Aortic smooth muscle cell (primary cell): Measurements from ENCODE around the gene C12orf50. TPM values are rescaled to one million over a fixed set of nuclear protein-coding genes. Genes with fewer than 3 reads are reported as not detected.

Experiments used
- total RNA-seq: library from RNA; depleted of rRNA; stranded (reverse); fragments of >200 nt; gene quantifications from 2 replicates; pipeline ENCODE4 v1.2.3, GENCODE V29; 2014

Gene C12orf50, protein sequence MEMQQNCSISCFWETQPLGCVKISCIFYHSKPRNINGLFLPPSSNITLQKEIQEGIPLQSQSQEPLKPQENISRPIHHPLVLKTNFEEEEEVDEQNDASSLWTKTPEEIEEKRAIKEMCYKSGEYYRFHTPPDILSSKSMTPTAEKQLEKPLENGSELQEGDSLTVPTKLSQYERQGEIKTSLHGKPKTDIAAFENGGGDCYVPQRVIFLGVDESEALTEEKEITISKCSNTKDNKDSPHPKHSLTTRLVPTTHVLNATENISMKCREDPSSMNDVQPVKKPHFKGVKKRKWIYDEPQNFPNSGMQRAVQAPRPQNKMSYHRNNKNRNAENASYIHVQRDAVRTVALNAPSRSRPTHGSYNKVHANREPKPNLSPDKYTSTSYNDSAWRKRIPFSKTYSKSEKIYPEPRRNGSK
- total RNA-seq: 0.13 TPM in 1 of 2 replicates, not detected in the other

GRCh38 chr12:88029093-88029665 lies at the start of gene C12orf50:
Gene C12orf50 (minus strand): TSS chr12:88029401. CDS start chr12:88026962, 2,439 bp downstream.

Other genes starting within 250 kb of the C12orf50 start
- gene CEP290, start 112.7 kb upstream of the C12orf50 start, total RNA-seq: 7.9 and 8.3 TPM in 2 replicates
- gene TMTC3, start 112.9 kb upstream of the C12orf50 start, total RNA-seq: 53.5 and 54.7 TPM in 2 replicates